Stimulated activated CD4-positive, alpha-beta T cell treated with anti-CD3 and anti-CD28 coated beads, Interleukin-12 subunit alpha, Interleukin-12 subunit beta, amount 100 ng/mL, for 4 hours (primary cell): ENCODE data around the gene ODF2.
A peak's percentile ranks its signal among the peaks of the same experiment; 100 is the strongest.

Experiments
- DNase-seq: peaks from one replicate; pipeline ENCODE4 v3.0.0-alpha.2; 2020

Gene ODF2

GRCh38 chr9:128540634-128541360 lies 85.0 kb downstream of the ODF2 start:
- DNase-seq, result no peak

DNA sequence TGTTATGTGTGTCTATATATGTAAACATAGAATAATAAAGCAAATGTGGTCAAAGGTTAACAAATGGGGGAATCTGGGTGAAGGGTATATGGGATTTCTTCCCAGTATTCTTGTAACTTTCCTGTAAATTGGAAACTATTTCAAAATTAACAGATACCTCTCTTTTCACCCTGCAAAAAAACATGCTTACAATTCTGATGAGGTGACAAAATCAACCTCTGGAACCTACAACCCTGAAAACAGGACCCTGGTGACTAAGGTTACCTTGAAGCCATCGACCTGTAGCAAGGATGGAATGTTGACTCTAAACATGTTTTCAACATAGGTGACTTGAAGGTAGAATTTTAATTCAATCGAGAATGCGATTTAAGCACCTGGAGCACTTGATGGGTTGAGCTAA lies 90.7 kb downstream of the ODF2 start:
- DNase-seq, result no peak

DNA sequence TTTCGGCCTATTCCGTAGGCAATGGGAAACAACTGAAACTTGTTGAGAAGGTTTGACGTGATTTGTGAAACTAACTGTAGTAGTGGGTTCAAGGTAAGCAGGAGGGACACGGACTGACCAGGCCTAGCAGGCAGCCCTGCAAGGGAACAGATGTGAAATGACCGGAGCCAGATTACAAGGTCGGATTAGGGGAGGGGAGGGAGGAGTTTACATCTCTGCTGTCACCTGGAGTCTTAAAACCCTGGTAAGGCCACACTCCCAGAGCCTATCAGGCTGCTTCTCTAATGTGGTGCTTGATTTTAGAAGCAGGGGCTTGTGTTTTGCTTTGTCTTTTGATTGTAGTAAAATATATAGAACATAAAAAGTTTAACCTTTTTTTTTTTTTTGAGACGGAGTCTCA lies 93.1 kb downstream of the ODF2 start:
- no peak for DNase-seq

DNA sequence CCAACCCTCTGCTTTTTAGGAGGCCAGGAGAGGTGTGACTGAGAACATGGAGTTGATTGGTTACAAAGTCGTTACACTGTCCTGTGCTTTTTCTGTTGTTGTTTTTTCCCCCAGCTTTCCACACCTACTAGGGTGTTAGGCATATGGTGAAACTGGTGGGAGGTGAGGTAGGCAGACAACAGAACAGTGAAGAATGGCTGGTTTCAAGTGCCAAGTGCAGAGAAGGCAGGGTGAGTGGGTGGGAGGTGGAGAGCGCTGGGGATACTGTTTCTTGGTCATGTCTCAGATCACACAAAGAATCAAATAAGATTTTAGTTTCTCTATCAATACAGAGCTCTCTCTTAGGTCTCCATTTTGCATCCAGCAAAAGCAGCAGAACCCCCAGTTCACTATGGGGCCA lies 94.4 kb downstream of the ODF2 start:
- DNase-seq, result peak; percentile 18
